ENCODE results near the gene CYP26B1. TPM values are rescaled to one million over a fixed set of nuclear protein-coding genes. Genes with fewer than 3 reads are reported as not detected.

CYP26B1 gene
- total RNA-seq, 1 experiment from 2014 or later, result 3.9 TPM

DNA sequence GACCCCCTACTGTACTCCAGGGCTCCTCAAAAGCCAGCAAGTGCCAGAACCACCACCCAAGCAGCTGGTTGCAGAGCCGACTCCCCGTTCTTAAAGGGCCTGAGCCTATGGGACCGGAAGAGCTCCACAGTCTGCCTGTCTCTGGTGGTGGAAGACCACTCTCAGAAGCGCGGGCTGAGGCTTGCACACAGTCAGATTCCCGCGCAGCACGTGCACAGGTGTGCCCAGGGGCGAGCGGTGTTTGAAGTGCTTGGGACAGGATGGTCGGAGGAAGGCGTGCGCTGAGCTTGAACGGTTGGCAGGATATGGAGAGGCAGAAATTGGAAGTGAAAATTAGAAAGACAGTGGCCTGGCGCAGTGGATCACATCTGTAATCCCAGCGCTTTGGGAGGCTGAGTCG is 64.8 kb downstream of the CYP26B1 start:
- Histone ChIP-seq H3K4me2 (ENCODE audit: low read length) (no peak overlapping the region), H3K27me3 (ENCODE audit: low read length) (no peaks in the 10 kb centered on the region), H3K9me2 (replicated peaks; ENCODE audit: low read length) (no peaks in the 10 kb centered on the region), H3K27ac (ENCODE audit: low read length) (no peak overlapping the region), H3K4me1 (ENCODE audit: insufficient read depth, low read length) (no peaks in the 10 kb centered on the region), H4K20me1 (ENCODE audit: low read length) (no peaks in the 10 kb centered on the region), H3F3A (ENCODE audit: low read length, unreplicated experiment) (no peaks in the 10 kb centered on the region), H3K4me3 (ENCODE audit: low read length) (no peak overlapping the region), H2AFZ (ENCODE audit: low read length) (no peak overlapping the region), H3K9ac (ENCODE audit: low read length) (no peak overlapping the region), H3K79me2 (ENCODE audit: low read length) (no peaks in the 10 kb centered on the region), H3K36me3 (ENCODE audit: low read depth, low read length) (no peaks in the 10 kb centered on the region), H3K9me3 (ENCODE audit: low read length) (no peaks in the 10 kb centered on the region)
- DNase-seq, result no peak
- BruUV-seq (replicated peaks), result no TSS peak
- intact Hi-C loops (cut with micrococcal nuclease), result no loop called here
- POLR2A ChIA-PET (ENCODE audit: unreplicated experiment), result no interaction called here
- ATAC-seq, result no peak
- no peak for TF ChIP-seq EZH2 (IDR thresholded peaks at IDR 0.05; ENCODE audit: low read length, unreplicated experiment)
- CTCF ChIA-PET, result no interaction called here

DNA sequence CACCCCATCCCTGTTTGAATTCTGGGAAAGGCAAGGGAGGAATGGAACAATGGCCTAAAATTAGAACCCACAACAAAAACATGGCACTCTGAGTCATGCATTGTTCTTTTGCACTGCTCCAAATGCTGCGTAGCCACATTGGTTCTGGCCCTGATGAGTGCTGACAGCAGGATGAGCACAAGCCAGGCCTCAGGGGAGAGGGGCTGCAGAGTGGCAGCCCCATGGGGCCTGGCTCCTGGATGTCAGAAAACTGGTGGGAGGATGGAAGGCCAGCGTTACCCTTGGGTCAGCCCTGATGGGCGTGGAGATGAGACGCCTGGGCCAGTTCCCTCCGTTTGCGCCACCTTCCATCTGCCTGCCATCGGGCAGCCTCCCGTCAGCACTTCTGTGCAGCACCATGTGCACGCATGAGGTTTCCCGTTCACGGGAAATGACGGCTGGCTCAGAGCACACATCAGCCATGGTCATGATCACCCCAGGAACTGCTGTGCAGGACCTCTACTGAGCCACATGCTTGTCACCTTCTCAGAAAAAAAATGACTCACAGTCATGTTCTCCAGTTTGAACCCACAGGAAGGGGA is 65.6 kb downstream of the CYP26B1 start:
- DNase-seq, result no peak
- H3F3A ChIP-seq (ENCODE audit: low read length, unreplicated experiment), result no peaks in the 10 kb centered on the region
- H3K9me3 ChIP-seq (ENCODE audit: low read length), result no peaks in the 10 kb centered on the region
- H3K27me3 ChIP-seq (ENCODE audit: low read length), result no peaks in the 10 kb centered on the region
- no peaks in the 10 kb centered on the region for H3K36me3 ChIP-seq (ENCODE audit: low read depth, low read length)
- no peak overlapping the region for H3K4me3 ChIP-seq (ENCODE audit: low read length)
- no peaks in the 10 kb centered on the region for H3K79me2 ChIP-seq (ENCODE audit: low read length)
- ChIA-PET POLR2A (ENCODE audit: unreplicated experiment) (no interaction called here), CTCF (no interaction called here)
- no peak overlapping the region for H3K4me2 ChIP-seq (ENCODE audit: low read length)
- no TSS peak for BruUV-seq (replicated peaks)
- no peak for ATAC-seq
- TF ChIP-seq, protein P1, sequence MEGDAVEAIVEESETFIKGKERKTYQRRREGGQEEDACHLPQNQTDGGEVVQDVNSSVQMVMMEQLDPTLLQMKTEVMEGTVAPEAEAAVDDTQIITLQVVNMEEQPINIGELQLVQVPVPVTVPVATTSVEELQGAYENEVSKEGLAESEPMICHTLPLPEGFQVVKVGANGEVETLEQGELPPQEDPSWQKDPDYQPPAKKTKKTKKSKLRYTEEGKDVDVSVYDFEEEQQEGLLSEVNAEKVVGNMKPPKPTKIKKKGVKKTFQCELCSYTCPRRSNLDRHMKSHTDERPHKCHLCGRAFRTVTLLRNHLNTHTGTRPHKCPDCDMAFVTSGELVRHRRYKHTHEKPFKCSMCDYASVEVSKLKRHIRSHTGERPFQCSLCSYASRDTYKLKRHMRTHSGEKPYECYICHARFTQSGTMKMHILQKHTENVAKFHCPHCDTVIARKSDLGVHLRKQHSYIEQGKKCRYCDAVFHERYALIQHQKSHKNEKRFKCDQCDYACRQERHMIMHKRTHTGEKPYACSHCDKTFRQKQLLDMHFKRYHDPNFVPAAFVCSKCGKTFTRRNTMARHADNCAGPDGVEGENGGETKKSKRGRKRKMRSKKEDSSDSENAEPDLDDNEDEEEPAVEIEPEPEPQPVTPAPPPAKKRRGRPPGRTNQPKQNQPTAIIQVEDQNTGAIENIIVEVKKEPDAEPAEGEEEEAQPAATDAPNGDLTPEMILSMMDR (conservative IDR thresholded peaks at IDR 0.05; ENCODE audit: low read depth, low read length), result no peak
- TF ChIP-seq EZH2 (IDR thresholded peaks at IDR 0.05; ENCODE audit: low read length, unreplicated experiment), result no peak
- TF ChIP-seq EZH2phosphoT487 (IDR thresholded peaks at IDR 0.05; ENCODE audit: borderline replicate concordance, low read length), result no peak
- no peaks in the 10 kb centered on the region for H3K9me2 ChIP-seq (replicated peaks; ENCODE audit: low read length)
- H3K27ac ChIP-seq (ENCODE audit: low read length), result no peak overlapping the region
- no peaks in the 10 kb centered on the region for H4K20me1 ChIP-seq (ENCODE audit: low read length)
- no peak overlapping the region for H2AFZ ChIP-seq (ENCODE audit: low read length)
- intact Hi-C loops (cut with micrococcal nuclease), result no loop called here
- no peaks in the 10 kb centered on the region for H3K4me1 ChIP-seq (ENCODE audit: insufficient read depth, low read length)
- H3K9ac ChIP-seq (ENCODE audit: low read length), result no peak overlapping the region

DNA sequence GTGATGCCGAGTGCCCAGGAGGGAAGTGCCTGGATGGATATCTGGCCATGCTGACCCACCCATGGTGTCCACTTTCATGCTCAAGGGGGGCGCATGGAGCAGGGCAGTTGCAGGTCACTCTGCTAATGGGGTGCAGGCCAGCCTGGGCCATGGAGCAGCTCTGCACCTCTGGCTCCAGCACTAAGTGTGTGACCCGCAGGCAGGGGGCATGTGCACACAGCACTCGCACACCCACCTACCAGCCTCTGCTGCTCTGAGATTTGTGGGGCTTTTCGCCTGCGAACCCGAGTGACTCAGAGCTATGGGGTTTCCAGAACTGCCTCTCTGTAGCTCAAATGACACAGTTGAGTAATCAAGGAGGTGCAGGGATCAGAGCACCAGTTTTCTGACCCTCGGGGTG is 66.2 kb downstream of the CYP26B1 start:
- no peaks in the 10 kb centered on the region for H3K36me3 ChIP-seq (ENCODE audit: low read depth, low read length)
- DNase-seq, result no peak
- CTCF ChIA-PET, result no interaction called here
- intact Hi-C loops (cut with micrococcal nuclease), result no loop called here
- H3K9me2 ChIP-seq (replicated peaks; ENCODE audit: low read length), result no peaks in the 10 kb centered on the region
- POLR2A ChIA-PET (ENCODE audit: unreplicated experiment), result no interaction called here
- TF ChIP-seq, protein P1 (conservative IDR thresholded peaks at IDR 0.05; ENCODE audit: low read depth, low read length), result no peak
- no peak for TF ChIP-seq EZH2phosphoT487 (IDR thresholded peaks at IDR 0.05; ENCODE audit: borderline replicate concordance, low read length)
- TF ChIP-seq EZH2 (IDR thresholded peaks at IDR 0.05; ENCODE audit: low read length, unreplicated experiment), result no peak
- no peaks in the 10 kb centered on the region for H3K27me3 ChIP-seq (ENCODE audit: low read length)
- no peak overlapping the region for H3K4me2 ChIP-seq (ENCODE audit: low read length)
- no peak overlapping the region for H3K4me3 ChIP-seq (ENCODE audit: low read length)
- ATAC-seq, result no peak
- no peak overlapping the region for H3K9ac ChIP-seq (ENCODE audit: low read length)
- no peaks in the 10 kb centered on the region for H3K4me1 ChIP-seq (ENCODE audit: insufficient read depth, low read length)
- no peak overlapping the region for H3K27ac ChIP-seq (ENCODE audit: low read length)
- no peaks in the 10 kb centered on the region for H3F3A ChIP-seq (ENCODE audit: low read length, unreplicated experiment)
- H2AFZ ChIP-seq (ENCODE audit: low read length), result no peak overlapping the region
- H3K9me3 ChIP-seq (ENCODE audit: low read length), result no peaks in the 10 kb centered on the region
- no peaks in the 10 kb centered on the region for H3K79me2 ChIP-seq (ENCODE audit: low read length)
- no TSS peak for BruUV-seq (replicated peaks)
- H4K20me1 ChIP-seq (ENCODE audit: low read length), result no peaks in the 10 kb centered on the region

All from PC-3 (cell line).